ENCODE results near the gene PIP4K2C. TPM values are rescaled to one million over a fixed set of nuclear protein-coding genes. Genes with fewer than 3 reads are reported as not detected.

PIP4K2C gene
- total RNA-seq, 3 donors from 2014 or later (not counting 1 experiment from before 2014, with no cell fraction given), result 41.0 to 62.9 (median 52.0) TPM

DNA sequence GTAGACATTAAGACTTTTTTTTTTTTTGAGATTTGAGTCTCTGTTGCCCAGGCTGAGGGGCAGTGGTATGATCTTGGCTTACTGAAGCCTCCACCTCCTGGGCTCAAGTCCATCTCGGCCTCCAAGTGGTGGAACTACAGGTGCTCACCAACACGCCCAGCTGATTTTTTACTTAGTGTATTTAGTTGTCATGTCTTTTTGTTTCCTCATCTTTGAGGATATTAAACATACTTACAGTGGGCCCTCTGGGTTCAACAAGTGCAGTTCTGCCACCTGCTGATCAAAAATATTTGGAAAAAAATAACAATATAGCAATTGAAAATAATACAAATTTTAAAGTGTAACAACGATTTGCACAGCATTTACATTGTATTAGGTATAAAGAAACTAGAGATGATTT is 46.4 kb downstream of the PIP4K2C start:
- H3K9me3 Mint-ChIP-seq, result no peaks in the 10 kb centered on the region
- Histone ChIP-seq H3K4me1 (ENCODE audit: control insufficient read depth, insufficient read depth, low read length) (peaks cover 11% of the 10 kb centered on the region), H3K27ac (ENCODE audit: low read length) (no peak overlapping the region), H3K36me3 (ENCODE audit: control insufficient read depth, insufficient read depth, low read length) (no peaks in the 10 kb centered on the region), H3K9me3 (ENCODE audit: control insufficient read depth, insufficient read depth, low read length) (no peaks in the 10 kb centered on the region), H3K4me3 (ENCODE audit: low read length) (no peak overlapping the region), H3K27me3 (ENCODE audit: control insufficient read depth, insufficient read depth, low read length) (peaks cover 16% of the 10 kb centered on the region)
- H3K27ac Mint-ChIP-seq, result no peak overlapping the region
- no peak for DNase-seq
- WGBS (ENCODE audit: insufficient coverage), result 86% methylated on average over 1 of the region's 3 CpGs
- H3K36me3 Mint-ChIP-seq, result no peaks in the 10 kb centered on the region
- H3K27me3 Mint-ChIP-seq (ENCODE audit: low read depth in 2 of 2), result peaks cover 25 to 33% of the 10 kb centered on the region in 2 donors
- intact Hi-C loops (cut with micrococcal nuclease), result no loop called here
- TF ChIP-seq, protein P1, sequence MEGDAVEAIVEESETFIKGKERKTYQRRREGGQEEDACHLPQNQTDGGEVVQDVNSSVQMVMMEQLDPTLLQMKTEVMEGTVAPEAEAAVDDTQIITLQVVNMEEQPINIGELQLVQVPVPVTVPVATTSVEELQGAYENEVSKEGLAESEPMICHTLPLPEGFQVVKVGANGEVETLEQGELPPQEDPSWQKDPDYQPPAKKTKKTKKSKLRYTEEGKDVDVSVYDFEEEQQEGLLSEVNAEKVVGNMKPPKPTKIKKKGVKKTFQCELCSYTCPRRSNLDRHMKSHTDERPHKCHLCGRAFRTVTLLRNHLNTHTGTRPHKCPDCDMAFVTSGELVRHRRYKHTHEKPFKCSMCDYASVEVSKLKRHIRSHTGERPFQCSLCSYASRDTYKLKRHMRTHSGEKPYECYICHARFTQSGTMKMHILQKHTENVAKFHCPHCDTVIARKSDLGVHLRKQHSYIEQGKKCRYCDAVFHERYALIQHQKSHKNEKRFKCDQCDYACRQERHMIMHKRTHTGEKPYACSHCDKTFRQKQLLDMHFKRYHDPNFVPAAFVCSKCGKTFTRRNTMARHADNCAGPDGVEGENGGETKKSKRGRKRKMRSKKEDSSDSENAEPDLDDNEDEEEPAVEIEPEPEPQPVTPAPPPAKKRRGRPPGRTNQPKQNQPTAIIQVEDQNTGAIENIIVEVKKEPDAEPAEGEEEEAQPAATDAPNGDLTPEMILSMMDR (IDR thresholded peaks at IDR 0.05), result no peak
- no peak for ATAC-seq
- H3K4me3 Mint-ChIP-seq, result no peak overlapping the region
- peaks cover 2 to 10% of the 10 kb centered on the region in 2 donors for H3K4me1 Mint-ChIP-seq

DNA sequence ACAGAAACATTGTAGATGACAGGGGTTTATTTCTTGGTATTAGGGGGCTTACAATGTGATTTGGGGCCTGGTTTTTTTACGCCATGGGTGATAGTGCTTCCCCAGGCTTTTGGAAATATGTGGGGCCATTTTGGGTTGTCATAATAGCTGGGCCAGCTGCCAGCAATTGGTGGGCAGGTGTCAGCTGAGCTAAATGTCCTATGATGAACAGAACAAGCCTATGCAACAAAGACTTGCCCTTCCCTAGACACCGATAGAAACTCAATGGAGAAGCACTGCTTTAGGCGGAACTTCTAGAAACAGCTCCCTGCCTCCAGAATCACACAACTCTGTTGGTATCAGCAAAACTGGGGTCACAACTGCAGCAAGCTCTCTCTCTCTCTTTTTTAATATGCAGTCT is 47.1 kb downstream of the PIP4K2C start:
- peaks cover 5% of the 10 kb centered on the region for H3K4me1 ChIP-seq (ENCODE audit: control insufficient read depth, insufficient read depth, low read length)
- Mint-ChIP-seq H3K27me3 (ENCODE audit: low read depth in 2 of 2) (peaks cover 22 to 33% of the 10 kb centered on the region in 2 donors), H3K36me3 (no peaks in the 10 kb centered on the region), H3K9me3 (no peaks in the 10 kb centered on the region), H3K27ac (no peak overlapping the region), H3K4me3 (no peak overlapping the region), H3K4me1 (peaks cover 0 to 5% of the 10 kb centered on the region in 2 donors)
- no peak overlapping the region for H3K4me3 ChIP-seq (ENCODE audit: low read length)
- H3K27ac ChIP-seq (ENCODE audit: low read length), result no peak overlapping the region
- 92% methylated on average over 3 of the region's 3 CpGs for WGBS (ENCODE audit: insufficient coverage)
- TF ChIP-seq, protein P1 (IDR thresholded peaks at IDR 0.05), result no peak
- intact Hi-C loops (cut with micrococcal nuclease), result no loop called here
- peaks cover 11% of the 10 kb centered on the region for H3K27me3 ChIP-seq (ENCODE audit: control insufficient read depth, insufficient read depth, low read length)
- no peaks in the 10 kb centered on the region for H3K9me3 ChIP-seq (ENCODE audit: control insufficient read depth, insufficient read depth, low read length)
- ATAC-seq (no peak), DNase-seq (no peak)
- H3K36me3 ChIP-seq (ENCODE audit: control insufficient read depth, insufficient read depth, low read length), result no peaks in the 10 kb centered on the region

DNA sequence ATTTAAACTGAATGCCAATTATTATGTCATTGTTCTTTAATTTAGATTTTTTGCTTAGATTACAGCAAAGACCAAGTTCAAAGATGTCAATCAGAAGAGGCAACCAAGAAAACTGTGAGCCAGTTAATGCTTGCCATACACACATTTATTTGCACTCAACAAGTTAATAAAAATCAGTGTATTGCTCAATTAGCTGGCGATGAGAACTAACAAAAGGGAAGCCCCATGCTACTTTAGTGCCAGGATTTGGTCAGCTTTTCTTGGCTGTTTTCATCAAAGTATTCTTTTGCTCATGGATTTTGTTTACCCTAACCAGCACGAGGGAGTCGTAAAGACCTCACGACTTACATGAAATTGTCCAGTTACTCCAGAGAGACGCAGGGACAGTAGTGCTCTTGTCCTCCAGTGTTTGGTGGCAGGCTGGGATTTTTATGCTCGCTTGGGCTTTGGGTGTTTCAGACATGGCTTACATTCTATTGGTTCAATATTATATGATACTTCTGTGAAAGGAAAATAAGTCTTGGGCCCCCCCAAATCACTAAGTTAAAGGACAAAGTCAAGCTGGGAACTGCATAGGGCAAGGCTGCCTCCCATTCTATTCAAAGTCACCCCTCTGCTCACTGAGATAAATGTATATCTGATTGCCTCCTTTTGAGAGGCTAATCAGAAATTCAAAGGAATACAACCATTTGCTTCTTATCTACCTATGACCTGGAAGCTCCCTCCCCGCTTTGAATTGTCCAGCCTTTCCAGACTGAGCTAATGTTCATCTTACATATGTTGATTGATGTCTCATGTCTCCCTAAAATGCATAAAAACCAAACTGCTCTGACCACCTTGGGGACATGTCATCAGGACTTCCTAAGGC is 49.4 kb downstream of the PIP4K2C start:
- Mint-ChIP-seq H3K4me3 (no peak overlapping the region), H3K36me3 (no peaks in the 10 kb centered on the region), H3K27ac (no peak overlapping the region), H3K27me3 (ENCODE audit: low read depth in 2 of 2) (peaks cover 9 to 22% of the 10 kb centered on the region in 2 donors), H3K9me3 (no peaks in the 10 kb centered on the region), H3K4me1 (no peaks in the 10 kb centered on the region)
- Histone ChIP-seq H3K4me1 (ENCODE audit: control insufficient read depth, insufficient read depth, low read length) (no peaks in the 10 kb centered on the region), H3K27ac (ENCODE audit: low read length) (no peak overlapping the region), H3K27me3 (ENCODE audit: control insufficient read depth, insufficient read depth, low read length) (peaks cover 4% of the 10 kb centered on the region), H3K36me3 (ENCODE audit: control insufficient read depth, insufficient read depth, low read length) (no peaks in the 10 kb centered on the region), H3K9me3 (ENCODE audit: control insufficient read depth, insufficient read depth, low read length) (no peaks in the 10 kb centered on the region), H3K4me3 (ENCODE audit: low read length) (no peak overlapping the region)
- DNase-seq (no peak), ATAC-seq (no peak)
- TF ChIP-seq, protein P1 (IDR thresholded peaks at IDR 0.05), result no peak
- 89% methylated on average over 7 of the region's 7 CpGs for WGBS (ENCODE audit: insufficient coverage)
- intact Hi-C loops (cut with micrococcal nuclease), result no loop called here
